Type B pancreatic cell (in vitro differentiated cells): ENCODE measurements around the gene NME7. TPM values are rescaled to one million over a fixed set of nuclear protein-coding genes. Genes with fewer than 3 reads are reported as not detected.
A peak's percentile ranks its signal among the peaks of the same experiment; 100 is the strongest.

ENCODE experiments used
- DNase-seq: peaks from one replicate; pipeline ENCODE4 v3.0.0; 2021; ENCODE audit warnings: mixed read lengths; ENCODE audit not compliant: unreplicated experiment; ENCODE audit errors: extremely low spot score
- H3K27ac Mint-ChIP-seq: 2 replicates; pipeline ENCODE4 v1.8.0; 2021; ENCODE audit warnings: mild to moderate bottlenecking, mixed read lengths
- H3K27me3 Mint-ChIP-seq: 2 replicates; pipeline ENCODE4 v1.8.0; 2021; ENCODE audit warnings: mixed read lengths
- H3K36me3 Mint-ChIP-seq: 2 replicates; pipeline ENCODE4 v1.8.0; 2021; ENCODE audit warnings: mixed read lengths
- H3K4me1 Mint-ChIP-seq: one replicate; pipeline ENCODE4 v1.8.0; 2021; ENCODE audit warnings: mixed read lengths; ENCODE audit not compliant: unreplicated experiment
- H3K4me3 Mint-ChIP-seq: 2 replicates; pipeline ENCODE4 v1.8.0; 2021; ENCODE audit warnings: mild to moderate bottlenecking, mixed read lengths
- H3K9me3 Mint-ChIP-seq: 2 replicates; pipeline ENCODE4 v1.8.0; 2021; ENCODE audit warnings: mixed read lengths
- CTCF ChIP-seq: fragments of 200-600 bp; sonication (generic); conservative IDR thresholded peaks from 2 replicates; pipeline ENCODE4 v1.5.0; 2021; ENCODE audit warnings: antibody characterized with exemption, mild to moderate bottlenecking
- total RNA-seq: library from RNA; stranded (reverse); gene quantifications from 2 replicates; pipeline ENCODE4 v1.2.1, GENCODE V29; 2021; ENCODE audit warnings: low replicate concordance

Gene NME7
- total RNA-seq, 1 donor from 2014 or later, result 25.9 TPM

GRCh38 chr1:169148472-169149252 is 218.9 kb downstream of the NME7 start:
- TF ChIP-seq CTCF, result no peak

DNA sequence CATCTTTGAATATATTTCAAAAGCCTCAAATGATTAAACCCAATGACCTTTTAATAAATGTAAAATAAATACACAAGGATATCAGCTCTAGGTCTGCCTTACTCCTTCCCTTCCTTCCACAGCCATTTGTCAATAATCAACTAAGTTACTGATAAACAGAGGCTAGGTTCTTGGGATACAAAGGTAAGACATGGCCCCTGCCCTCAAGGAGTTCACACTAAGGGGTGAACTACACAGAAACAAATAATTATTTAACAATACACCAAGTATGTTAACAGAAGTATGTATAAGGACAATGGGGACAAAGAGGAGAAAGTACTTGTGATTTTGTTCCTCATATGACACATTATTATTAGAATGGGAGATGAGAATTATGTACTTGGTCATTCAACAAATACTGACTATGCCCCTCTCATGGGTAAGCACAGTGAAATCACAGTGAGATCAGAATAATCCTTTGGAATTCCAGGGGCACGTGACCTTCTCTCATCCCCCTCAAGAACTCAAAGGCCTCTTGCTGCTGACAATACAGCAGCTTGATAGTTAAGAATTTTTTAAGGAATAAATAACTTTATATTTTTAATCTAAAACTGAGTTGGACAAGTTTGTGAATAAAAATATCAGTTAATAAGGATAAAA is 220.9 kb downstream of the NME7 start:
- H3K27ac Mint-ChIP-seq, result no peak overlapping the region
- H3K27me3 Mint-ChIP-seq, result no peaks in the 10 kb centered on the region
- no peaks in the 10 kb centered on the region for H3K9me3 Mint-ChIP-seq
- no peak for DNase-seq
- no peak for TF ChIP-seq CTCF
- H3K36me3 Mint-ChIP-seq, result peaks cover 4% of the 10 kb centered on the region
- H3K4me1 Mint-ChIP-seq, result peaks cover 13% of the 10 kb centered on the region
- H3K4me3 Mint-ChIP-seq, result no peak overlapping the region

More at GRCh38 chr1:169148472-169149252, 218.9 kb downstream of the NME7 start:
- no peak for DNase-seq
- H3K4me1 Mint-ChIP-seq, result peaks cover 8% of the 10 kb centered on the region
- H3K27ac Mint-ChIP-seq, result peak overlapping the region; percentile 84
- no peaks in the 10 kb centered on the region for H3K27me3 Mint-ChIP-seq
- peak overlapping the region; percentile 39 for H3K4me3 Mint-ChIP-seq
- H3K9me3 Mint-ChIP-seq, result no peaks in the 10 kb centered on the region
- H3K36me3 Mint-ChIP-seq, result peaks cover 4% of the 10 kb centered on the region

GRCh38 chr1:169144941-169145626 is 222.5 kb downstream of the NME7 start:
- DNase-seq, result no peak
- Mint-ChIP-seq H3K4me1 (peaks cover 13% of the 10 kb centered on the region), H3K9me3 (no peaks in the 10 kb centered on the region), H3K27ac (no peak overlapping the region), H3K4me3 (peak overlapping the region; percentile 10), H3K27me3 (no peaks in the 10 kb centered on the region), H3K36me3 (peaks cover 4% of the 10 kb centered on the region)
- no peak for TF ChIP-seq CTCF

DNA sequence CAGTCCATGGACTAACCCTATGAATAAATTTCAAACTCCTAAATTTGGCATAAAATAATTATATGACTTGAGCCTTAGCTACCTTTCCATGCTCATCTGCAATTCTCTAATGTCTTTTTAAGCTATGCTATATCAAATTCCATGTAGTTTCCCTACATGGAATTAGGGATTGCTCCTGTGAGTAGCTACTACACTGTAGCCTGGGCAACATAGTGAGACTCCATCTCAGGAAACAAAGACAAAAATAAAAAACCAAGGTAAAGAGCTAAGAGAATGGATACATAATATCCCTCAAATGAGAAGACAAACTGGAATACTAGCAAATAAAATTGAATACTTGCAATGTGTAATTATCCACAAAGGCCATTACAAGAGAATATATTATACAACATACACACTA is 223.6 kb downstream of the NME7 start:
- TF ChIP-seq CTCF, result no peak
- H3K36me3 Mint-ChIP-seq, result peaks cover 4% of the 10 kb centered on the region
- H3K4me1 Mint-ChIP-seq, result peaks cover 13% of the 10 kb centered on the region
- H3K27ac Mint-ChIP-seq, result no peak overlapping the region
- H3K9me3 Mint-ChIP-seq, result no peaks in the 10 kb centered on the region
- no peak overlapping the region for H3K4me3 Mint-ChIP-seq
- no peaks in the 10 kb centered on the region for H3K27me3 Mint-ChIP-seq
- DNase-seq, result no peak

DNA sequence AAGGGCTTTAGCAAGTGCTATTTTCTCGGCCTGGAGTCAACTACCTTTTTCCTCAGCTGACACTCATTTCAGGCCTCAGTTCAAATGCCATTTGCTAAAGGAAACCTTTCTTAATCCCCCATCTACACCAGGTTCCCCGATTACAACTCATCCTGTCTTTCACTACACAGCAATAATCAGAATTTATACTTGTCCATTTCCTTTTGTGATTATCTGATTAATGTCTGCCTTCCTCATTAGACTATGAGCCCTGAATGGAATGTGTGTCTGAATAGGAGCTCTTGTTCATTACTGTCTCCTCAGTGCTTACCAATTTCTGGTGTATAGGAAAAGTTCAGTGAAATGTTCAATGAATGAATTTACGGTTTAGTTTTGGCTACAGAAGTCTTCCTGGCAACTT is 224.3 kb downstream of the NME7 start:
- DNase-seq, result no peak
- TF ChIP-seq CTCF, result no peak
- Mint-ChIP-seq H3K36me3 (peaks cover 1% of the 10 kb centered on the region), H3K9me3 (no peaks in the 10 kb centered on the region), H3K4me3 (no peak overlapping the region), H3K27me3 (no peaks in the 10 kb centered on the region), H3K4me1 (peaks cover 8% of the 10 kb centered on the region), H3K27ac (no peak overlapping the region)
